Measurements from ENCODE around the gene DMBX1.
A peak's percentile ranks its signal among the peaks of the same experiment; 100 is the strongest.

The DMBX1 gene

DNA sequence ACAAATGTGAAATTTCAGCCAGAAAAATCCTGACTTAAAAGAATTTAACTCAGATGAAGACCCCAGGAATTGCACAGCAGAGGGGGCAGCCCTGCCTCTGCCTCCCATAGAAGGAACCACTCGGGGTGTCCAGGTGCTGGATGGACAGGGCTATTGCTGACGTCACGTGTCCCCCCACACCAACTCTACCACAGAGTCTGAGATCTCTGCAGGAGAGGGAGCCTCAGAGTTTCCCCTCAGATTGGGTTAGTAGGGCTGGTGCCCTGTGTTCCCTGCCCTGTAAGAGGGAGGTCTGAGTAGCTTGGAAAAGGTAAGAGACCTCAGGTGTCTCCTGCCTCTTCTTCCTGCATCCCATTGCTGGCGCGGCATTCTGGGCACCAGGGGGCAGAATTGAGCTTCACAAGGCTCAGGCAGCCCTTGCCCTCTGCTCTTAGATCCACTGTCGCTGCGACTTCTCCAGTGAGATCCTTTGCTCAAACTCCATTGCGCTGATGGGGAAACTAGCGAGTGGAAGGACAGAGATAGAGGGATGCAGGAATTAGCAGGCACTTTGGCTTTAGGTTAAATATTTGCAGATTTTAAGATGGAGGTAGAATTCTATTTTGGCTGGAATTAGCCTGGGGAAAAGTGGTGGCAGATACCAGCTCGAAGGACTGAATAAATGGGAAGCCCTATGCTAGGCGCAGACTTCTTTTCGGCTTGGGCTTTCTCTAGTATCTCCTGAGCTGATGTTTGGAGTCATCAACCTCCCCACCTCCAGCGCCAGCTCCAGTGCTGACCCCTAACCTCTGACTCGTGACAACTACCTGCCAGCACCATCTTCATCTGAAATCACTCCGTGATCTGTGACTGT lies 42.8 kb upstream of the DMBX1 start:
- no peaks in the 10 kb centered on the region for H3K9me3 Mint-ChIP-seq
- TF ChIP-seq, protein P1, sequence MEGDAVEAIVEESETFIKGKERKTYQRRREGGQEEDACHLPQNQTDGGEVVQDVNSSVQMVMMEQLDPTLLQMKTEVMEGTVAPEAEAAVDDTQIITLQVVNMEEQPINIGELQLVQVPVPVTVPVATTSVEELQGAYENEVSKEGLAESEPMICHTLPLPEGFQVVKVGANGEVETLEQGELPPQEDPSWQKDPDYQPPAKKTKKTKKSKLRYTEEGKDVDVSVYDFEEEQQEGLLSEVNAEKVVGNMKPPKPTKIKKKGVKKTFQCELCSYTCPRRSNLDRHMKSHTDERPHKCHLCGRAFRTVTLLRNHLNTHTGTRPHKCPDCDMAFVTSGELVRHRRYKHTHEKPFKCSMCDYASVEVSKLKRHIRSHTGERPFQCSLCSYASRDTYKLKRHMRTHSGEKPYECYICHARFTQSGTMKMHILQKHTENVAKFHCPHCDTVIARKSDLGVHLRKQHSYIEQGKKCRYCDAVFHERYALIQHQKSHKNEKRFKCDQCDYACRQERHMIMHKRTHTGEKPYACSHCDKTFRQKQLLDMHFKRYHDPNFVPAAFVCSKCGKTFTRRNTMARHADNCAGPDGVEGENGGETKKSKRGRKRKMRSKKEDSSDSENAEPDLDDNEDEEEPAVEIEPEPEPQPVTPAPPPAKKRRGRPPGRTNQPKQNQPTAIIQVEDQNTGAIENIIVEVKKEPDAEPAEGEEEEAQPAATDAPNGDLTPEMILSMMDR (IDR thresholded peaks at IDR 0.05): peak; percentile 84
- H3K27me3 Mint-ChIP-seq (ENCODE audit: low read depth, poor library complexity): peaks cover 97% of the 10 kb centered on the region
- peak; percentile 92 for DNase-seq
- no peaks in the 10 kb centered on the region for H3K36me3 Mint-ChIP-seq (ENCODE audit: low read depth)
- peak overlapping the region; percentile 47 for H3K4me3 Mint-ChIP-seq
- peaks cover 24% of the 10 kb centered on the region for H3K4me1 Mint-ChIP-seq
- H3K27ac Mint-ChIP-seq: no peak overlapping the region

DNA sequence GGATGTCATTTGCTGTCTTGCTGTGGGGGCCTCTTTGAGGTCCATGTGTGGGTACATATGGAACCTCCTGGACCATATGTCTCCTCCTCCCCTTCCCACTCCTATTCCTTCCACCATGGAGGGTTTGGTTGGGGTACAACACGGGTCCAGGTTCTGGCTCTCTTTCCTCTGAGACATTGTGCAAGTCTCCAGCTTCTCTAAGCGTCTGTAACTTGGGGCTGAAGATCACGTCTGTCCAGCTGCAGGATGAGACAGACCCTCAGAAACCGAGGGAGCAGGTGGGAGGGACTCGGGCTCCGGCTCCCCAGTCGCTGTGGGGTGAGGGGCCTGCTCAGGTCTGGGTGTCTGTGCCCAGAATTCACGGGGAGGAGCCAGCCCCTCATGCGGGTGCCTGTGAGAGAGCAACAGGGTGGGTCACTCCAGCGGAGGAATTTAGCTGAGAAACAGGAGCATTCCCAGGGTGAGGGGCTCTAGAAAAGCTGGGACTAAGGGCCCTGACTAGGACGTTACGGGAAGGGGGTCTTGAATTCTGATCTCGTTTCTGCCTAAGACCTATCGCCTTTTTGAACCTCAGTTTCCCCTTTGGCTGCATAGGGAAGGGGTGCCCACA lies 42.0 kb upstream of the DMBX1 start:
- Mint-ChIP-seq H3K4me1 (peaks cover 20% of the 10 kb centered on the region), H3K27me3 (ENCODE audit: low read depth, poor library complexity) (peaks cover 100% of the 10 kb centered on the region), H3K27ac (no peak overlapping the region), H3K36me3 (ENCODE audit: low read depth) (no peaks in the 10 kb centered on the region), H3K9me3 (no peaks in the 10 kb centered on the region), H3K4me3 (peak overlapping the region; percentile 33)
- no peak for DNase-seq
- TF ChIP-seq, protein P1 (IDR thresholded peaks at IDR 0.05): no peak

DNA sequence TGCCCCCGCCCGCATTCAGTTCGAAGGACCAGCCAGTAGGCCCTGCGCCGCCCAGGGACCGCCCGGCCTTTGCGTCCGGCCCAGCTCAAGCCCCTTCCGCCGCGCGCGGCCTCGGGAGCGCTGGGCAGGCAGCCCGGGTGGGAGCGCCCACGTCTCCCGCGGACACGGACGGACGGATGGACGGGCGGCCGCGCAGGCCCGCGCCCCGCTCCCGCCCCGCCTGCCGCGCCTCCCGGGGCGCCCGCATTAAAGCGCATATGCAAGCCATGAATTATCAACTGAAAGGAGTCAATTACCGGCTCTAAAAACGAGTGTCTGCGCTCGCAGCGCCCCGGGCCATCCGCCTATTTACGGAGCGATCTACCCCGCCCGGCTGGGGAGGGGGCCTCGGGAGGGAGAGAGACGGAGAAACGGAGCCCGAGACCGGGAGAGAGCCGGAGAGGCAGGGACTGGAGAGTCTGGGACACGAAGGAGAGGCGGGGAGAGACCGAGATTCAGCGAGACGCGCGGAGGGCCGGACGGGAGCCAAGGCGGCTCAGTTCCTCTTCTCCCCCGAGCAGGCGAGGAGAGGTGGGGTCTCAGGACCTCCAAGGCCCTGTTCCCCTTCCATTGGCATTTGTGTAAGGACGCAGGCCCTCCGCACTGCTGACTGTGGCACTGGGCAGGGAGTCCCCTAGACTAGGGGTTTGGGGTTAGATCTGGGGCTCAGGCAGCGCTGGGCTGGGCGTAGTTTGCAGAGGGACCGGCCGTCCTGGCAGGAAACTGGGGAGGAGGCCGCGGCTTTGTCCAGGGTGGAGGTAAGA lies 41.3 kb upstream of the DMBX1 start:
- peaks cover 100% of the 10 kb centered on the region for H3K27me3 Mint-ChIP-seq (ENCODE audit: low read depth, poor library complexity)
- peak; percentile 50 for DNase-seq
- TF ChIP-seq, protein P1 (IDR thresholded peaks at IDR 0.05): no peak
- H3K4me3 Mint-ChIP-seq: peak overlapping the region; percentile 81
- H3K4me1 Mint-ChIP-seq: peaks cover 22% of the 10 kb centered on the region
- no peaks in the 10 kb centered on the region for H3K36me3 Mint-ChIP-seq (ENCODE audit: low read depth)
- no peak overlapping the region for H3K27ac Mint-ChIP-seq
- H3K9me3 Mint-ChIP-seq: no peaks in the 10 kb centered on the region

DNA sequence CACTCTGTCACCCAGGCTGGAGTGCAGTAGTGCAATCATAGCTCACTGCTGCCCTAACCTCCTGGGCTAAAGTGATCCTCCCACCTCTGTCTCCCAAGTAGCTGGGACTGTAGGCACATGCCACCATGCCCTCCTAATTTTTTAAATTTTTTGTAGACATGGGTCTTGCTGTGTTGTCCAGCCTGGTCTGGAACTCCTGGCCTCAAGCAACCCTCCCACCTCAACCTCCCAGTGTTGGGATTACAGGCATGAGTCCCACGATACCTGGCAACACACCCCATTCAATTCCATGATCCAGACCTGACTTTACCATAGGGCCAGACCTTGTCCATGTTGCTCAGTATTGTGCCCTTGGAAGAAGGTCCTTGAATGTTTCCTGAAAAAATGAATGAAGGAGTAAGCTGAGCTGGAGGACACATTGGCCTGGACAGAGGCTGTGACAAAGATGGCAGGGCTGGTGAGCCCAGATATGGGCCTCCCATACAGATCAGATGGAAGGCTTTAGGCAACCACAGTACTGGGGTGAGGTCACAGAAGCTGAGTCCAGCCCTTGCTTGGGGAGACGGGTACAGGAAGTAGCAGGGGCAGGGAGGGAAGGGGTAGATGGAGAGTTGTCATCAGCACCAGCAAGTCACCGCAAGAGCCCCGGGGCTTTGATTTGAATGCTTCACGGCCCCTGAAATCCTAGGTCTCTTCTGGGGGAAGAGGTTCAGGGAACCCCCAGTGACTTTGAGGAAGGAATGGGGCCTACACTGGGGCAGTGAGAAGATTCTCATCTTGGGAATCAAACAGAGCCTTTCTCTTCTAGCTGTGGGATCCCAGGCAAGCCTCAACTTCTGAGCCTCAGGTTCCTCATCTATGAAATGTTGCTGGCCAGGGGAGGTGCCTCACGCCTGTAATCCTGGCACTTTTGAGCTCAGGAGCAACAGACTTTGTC lies 40.1 kb upstream of the DMBX1 start:
- TF ChIP-seq, protein P1 (IDR thresholded peaks at IDR 0.05): no peak
- no peaks in the 10 kb centered on the region for H3K36me3 Mint-ChIP-seq (ENCODE audit: low read depth)
- no peak for DNase-seq
- H3K4me1 Mint-ChIP-seq: peaks cover 25% of the 10 kb centered on the region
- no peak overlapping the region for H3K27ac Mint-ChIP-seq
- H3K27me3 Mint-ChIP-seq (ENCODE audit: low read depth, poor library complexity): peaks cover 100% of the 10 kb centered on the region
- no peaks in the 10 kb centered on the region for H3K9me3 Mint-ChIP-seq
- no peak overlapping the region for H3K4me3 Mint-ChIP-seq

DNA sequence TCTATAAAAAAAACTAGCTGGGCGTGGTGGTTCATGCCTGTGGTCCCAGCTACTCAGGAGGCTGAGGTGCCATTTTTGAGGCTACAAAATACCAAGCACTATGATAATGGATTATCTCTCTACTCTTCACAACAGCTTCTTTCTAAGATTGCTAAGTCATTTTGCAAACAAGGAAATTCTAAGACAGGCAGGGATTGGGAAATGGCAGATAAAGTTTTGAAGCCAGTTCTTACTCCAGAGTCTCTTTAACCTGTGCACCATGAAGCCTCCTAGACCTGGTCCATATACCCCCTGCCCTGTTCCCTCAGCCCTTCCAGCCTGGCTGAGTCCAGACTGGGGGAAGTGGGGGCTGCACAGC lies 39.5 kb upstream of the DMBX1 start:
- TF ChIP-seq, protein P1 (IDR thresholded peaks at IDR 0.05): no peak
- Mint-ChIP-seq H3K27ac (no peak overlapping the region), H3K9me3 (no peaks in the 10 kb centered on the region), H3K4me1 (peaks cover 27% of the 10 kb centered on the region), H3K4me3 (no peak overlapping the region), H3K36me3 (ENCODE audit: low read depth) (no peaks in the 10 kb centered on the region), H3K27me3 (ENCODE audit: low read depth, poor library complexity) (peaks cover 100% of the 10 kb centered on the region)
- DNase-seq: no peak

Measured in nephron progenitor cell (in vitro differentiated cells).